IPS-NIHi11 (cell line): Measurements from ENCODE around the gene AUNIP.

Experiments
- DNase-seq: peaks from one replicate; pipeline ENCODE4 v3.0.0; 2012; ENCODE audit warnings: mixed read lengths, low spot score

Gene AUNIP

GRCh38 chr1:25829046-25829445 is 30.2 kb downstream of the AUNIP start:
- no peak for DNase-seq

DNA sequence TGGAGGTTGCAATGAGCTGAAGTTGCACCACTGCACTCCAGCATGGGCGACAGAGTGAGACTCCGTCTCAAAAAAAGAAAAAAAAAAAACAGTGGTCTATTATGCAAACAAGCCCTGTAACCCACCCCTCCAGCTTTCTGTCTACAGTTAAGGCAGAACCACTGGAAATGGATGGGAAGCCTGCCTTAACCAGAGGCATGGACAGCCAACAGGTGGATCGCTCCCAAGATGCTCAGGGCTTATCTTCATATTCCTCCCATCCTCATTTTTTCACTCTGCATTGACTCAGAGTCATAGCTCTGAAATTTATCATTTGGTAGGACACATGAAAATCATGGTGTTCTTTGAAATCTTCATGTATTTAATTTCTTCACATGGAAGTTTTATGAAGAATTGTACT is 30.8 kb downstream of the AUNIP start:
- DNase-seq, result no peak

DNA sequence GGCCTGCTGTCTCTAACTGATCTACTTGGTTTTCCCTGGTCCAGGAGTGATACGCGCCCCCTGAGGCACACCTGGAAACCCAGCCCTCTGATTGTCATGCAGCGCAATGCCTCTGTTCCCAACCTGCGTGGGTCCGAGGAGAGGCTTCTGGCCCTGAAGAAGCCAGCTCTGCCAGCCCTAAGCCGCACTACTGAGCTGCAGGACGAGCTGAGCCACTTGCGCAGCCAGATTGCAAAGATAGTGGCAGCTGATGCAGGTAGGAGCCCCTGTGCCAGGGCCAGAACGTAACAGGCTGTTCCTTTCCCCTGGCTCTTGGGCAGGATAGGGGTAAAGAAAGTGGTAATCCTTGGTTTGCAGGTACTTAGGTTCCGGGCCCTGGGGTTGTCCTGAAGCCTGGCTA is 32.7 kb downstream of the AUNIP start:
- DNase-seq, result no peak

GRCh38 chr1:25825605-25826004 is 33.7 kb downstream of the AUNIP start:
- no peak for DNase-seq

GRCh38 chr1:25821630-25822091 is 37.6 kb downstream of the AUNIP start:
- no peak for DNase-seq

DNA sequence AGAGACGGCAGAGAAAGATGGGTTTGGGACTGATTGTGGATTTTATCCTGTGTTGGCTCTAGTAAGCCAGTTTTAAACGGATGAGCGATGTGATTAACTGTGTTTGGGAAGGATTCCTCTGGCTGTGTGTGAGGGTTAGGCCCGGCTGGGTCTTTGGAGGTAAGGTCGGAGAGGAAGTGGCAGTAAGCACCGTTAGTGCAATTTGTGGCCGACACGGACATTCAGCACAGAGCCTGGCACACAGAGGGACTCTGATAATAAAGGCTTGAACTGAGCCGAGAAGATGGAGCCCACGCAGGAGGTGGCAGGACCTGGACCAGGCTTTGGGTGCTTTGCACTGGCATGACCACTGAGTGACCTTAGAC is 38.2 kb downstream of the AUNIP start:
- DNase-seq, result no peak

GRCh38 chr1:25820247-25821111 is 38.8 kb downstream of the AUNIP start:
- peak; percentile 77 for DNase-seq

DNA sequence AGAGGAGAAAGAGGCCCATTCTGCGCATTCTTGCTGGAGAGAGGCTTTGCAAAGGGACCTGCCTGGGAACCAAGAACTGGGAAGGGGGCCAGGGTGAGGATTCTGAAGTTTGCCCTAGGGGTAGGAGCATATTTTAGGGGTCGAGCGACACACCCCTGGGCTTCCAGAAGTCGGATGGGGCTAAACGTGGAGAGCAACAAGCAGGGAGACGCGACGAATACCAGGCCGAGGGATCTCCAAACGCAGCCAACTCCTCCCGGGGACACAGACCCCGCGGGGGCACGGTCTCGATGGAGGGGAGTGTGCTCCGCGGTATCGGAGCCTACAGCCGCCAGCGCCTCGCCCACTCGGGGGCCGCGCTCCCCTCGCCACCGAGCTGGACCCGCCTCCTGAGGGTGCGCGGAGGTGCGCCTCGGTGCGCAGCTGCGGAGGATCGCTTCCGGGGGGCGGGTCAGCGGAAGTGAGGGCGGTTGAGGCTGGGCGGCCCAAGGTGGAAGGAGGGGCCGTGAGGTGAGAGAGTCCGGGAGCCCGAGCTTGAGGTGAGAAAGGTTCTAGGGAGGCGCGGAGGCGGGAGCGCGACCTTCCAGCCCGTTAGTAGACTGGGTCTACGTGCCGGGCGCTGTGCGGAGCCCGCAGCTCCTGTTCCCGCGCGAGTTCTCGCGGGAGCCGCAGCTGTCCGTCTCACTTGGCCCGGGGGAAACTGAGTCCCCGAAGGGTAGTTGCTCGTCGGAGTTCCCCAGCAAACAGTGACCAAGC is 39.6 kb downstream of the AUNIP start, which contains the start of gene MTFR1L:
MTFR1L (plus strand) TSS at position 464 of the 756 bp plus-strand sequence. CDS start 3,151 bp downstream, outside the sequence.
- DNase-seq, result peak; percentile 96

- no peak for DNase-seq
Observed at GRCh38 chr1:25818569-25818968, 40.7 kb downstream of the AUNIP start.

DNA sequence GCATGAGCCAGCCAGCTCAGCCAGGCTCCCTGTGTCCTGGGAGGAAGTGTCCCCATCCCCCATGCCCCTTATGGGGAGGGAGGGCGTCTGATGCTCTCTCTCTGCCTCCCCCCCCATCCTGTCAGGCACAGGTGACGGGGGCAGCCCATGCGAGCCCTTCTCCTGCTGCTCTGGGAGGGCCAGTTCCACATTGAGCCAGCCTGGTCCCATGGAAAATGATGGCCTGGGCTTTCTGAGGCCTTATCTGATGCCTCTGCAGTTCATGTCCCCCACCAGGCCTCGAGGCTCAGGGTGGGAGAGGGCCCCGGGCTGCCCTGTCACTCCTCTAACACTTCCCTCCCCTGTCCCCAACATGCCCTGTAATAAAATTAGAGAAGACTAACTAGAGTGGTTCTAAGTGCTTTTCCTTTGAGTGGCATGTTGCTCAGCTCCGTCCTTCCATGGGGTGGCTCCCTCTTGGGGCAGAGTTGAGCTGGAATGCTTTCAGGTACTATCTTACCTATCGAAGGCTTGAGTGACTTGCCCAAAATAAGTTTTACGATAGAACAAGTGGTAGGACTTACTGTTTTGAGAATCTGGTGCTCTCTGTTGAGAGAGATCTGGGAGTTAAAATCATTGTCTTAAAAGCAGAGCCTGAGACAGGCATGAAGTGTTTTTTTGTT is 41.3 kb downstream of the AUNIP start:
- no peak for DNase-seq

DNA sequence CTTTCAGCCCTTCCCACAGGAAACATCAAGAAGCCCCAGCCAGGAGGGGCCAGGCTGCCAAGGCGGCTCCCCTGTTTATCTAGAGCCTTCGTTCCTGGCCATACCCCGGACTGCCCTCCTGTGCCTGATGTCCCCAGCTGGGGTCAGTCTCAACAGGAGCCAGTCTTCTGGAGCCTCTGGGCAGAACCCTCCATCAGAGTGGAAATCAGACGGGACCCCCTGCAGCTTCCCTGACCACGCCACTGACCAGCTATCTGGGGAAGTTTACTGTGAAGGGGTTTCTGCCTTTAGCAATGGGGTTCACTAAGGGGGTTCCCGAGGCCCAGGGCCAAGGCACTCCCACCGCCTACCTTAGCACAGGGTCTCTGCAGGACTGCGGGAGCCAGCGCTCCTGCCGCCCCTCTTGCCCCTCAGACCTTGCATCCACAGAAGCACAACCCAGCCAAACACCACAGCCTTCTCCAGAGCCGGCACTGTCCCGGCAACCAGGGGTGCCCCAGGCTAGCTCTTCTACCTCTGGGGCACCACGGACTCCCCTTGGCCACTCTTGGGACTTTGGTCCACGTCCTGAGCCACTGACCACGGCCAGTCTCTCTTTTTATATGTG is 43.0 kb downstream of the AUNIP start:
- no peak for DNase-seq

GRCh38 chr1:25815208-25816111 is 43.8 kb downstream of the AUNIP start:
- no peak for DNase-seq

GRCh38 chr1:25814549-25815087 is 44.6 kb downstream of the AUNIP start:
- no peak for DNase-seq

DNA sequence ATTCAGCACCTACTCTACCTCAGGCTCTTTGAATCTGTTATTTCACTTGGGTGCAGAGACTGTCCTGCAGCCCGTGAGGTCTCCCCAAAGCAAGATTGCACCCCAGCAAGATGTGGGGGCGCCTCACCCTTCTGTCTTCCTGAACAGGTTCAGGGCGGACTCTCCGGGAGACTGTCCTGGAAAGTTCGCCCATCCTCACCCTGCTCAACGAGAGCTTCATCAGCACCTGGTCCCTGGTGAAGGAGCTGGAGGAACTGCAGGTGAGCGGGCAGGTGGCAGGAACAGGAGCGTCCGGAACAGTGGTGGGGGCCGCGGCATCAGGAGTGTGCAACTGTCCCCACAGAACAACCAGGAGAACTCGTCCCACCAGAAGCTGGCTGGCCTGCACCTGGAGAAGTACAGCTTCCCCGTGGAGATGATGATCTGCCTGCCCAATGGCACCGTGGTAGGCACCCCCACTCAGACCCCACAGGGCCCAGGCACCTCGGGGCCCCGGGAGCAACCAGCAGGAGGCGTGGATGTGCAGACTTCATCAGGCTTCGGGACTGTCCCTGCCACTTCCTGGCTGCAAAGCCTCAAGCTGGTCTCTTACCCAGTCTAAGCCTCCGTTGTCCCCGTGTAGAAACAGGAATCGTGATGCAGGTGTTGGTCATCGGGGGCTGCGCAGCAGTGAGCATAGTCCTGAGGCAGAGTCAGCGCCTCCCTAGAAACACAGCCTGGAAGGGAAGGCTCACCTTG is 45.4 kb downstream of the AUNIP start:
- no peak for DNase-seq

DNA sequence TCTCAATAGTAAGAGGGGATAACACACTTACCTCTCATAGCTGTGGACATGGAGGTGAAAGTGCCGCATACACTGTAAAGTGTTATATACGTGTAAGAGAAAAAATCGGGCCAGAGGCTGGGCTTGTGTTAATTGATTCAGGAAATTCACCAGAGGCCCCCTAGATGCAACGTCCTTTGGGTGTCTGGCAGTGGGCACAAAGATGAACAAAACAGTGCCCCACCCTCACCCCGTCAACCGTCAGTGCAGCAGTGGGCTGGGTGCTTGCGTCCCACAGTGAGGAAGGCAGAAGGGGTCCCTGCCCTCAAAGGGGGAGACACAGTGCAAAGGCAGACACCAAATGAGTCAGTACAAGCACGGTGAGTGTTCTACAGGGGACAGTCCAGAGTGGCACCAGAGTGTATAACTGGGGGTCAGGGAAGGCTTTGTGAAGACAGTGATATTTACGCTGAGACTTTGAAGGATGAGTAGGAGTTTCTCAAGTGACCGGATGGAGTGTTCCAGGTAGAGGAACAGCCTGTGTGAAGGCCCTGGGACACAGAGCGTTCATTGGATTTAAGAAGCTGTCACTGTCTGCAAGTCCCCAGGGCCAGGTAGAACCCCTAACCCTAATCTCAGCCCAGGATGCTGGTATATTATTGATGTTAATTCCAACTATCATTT is 46.1 kb downstream of the AUNIP start:
- DNase-seq, result no peak

DNA sequence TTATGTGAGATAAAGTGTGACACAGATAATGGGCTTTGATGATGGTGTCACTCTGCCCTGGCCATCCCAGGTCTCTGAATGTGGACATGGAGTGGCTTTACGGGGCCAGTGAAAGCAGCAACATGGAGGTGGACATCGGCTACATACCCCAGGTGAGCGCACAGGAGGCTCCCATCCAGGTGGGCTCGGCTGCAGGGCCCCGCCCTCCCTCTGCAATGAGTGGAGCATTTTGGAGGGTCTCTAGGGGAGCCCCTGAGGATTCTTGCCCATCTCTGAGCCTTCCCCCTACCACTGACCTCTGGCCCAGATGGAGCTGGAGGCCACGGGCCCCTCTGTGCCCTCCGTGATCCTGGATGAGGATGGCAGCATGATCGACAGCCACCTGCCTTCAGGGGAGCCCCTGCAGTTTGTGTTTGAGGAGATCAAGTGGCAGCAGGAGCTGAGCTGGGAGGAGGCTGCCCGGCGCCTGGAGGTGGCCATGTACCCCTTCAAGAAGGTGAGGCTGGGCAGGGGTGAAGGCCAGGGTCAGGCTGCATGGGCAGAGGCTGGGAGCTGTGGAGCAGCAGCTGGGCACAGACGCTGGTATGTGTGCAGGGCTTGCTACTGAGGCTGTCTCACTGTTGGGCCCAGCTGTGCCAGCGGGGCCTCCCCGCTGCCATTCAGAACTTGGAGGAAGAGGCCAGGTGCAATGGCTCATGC is 47.7 kb downstream of the AUNIP start:
- no peak for DNase-seq

GRCh38 chr1:25810341-25811299 is 48.6 kb downstream of the AUNIP start:
- DNase-seq, result peak; percentile 94

DNA sequence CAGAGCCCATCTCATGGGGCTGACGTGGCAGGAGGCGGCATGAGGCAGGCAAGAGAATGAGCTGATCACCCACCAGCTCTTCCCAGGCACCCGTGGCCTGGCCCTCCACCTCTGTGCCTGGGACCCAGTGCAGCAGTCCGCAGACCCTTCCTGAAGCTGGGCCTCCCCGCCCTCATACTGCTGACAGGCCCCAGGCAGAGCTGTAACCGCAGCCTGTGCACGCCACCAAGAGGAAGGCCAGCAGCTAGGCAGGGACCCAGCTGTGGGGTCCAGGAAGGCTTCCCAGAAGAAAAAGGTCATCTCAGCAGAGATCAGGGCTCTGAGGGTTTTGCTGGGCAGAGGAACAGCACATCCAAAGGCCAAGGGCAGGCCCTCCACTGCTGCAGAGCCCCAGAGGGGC is 49.3 kb downstream of the AUNIP start:
- no peak for DNase-seq
